Measurements from ENCODE around the gene BCL11A.

BCL11A gene

GRCh38 chr2:60546756-60547420 is 6.6 kb downstream of the BCL11A start:
- peak overlapping the region; percentile 92 for H3K27ac Mint-ChIP-seq
- H3K4me1 Mint-ChIP-seq: peaks cover 47% of the 10 kb centered on the region
- no peaks in the 10 kb centered on the region for H3K9me3 Mint-ChIP-seq
- H3K27me3 Mint-ChIP-seq: no peaks in the 10 kb centered on the region
- DNase-seq (ENCODE audit: low spot score in 2 of 2) (no peak), ATAC-seq (ENCODE audit: low read depth) (no peak)
- H3K36me3 Mint-ChIP-seq: peaks cover 35% of the 10 kb centered on the region
- peak overlapping the region; percentile 100 for H3K4me3 Mint-ChIP-seq

GRCh38 chr2:60544954-60545560 is 8.4 kb downstream of the BCL11A start:
- peak overlapping the region; percentile 92 for H3K27ac Mint-ChIP-seq
- H3K4me1 Mint-ChIP-seq: peaks cover 55% of the 10 kb centered on the region

GRCh38 chr2:60544062-60544461 is 9.4 kb downstream of the BCL11A start:
- Mint-ChIP-seq H3K4me1 (peaks cover 58% of the 10 kb centered on the region), H3K27me3 (no peaks in the 10 kb centered on the region), H3K36me3 (peaks cover 33% of the 10 kb centered on the region), H3K27ac (peak overlapping the region; percentile 92), H3K4me3 (peak overlapping the region; percentile 100), H3K9me3 (no peaks in the 10 kb centered on the region)
- ATAC-seq (ENCODE audit: low read depth): peak; percentile 63
- no peak for DNase-seq (ENCODE audit: low spot score in 2 of 2)

More at GRCh38 chr2:60544954-60545560, 8.4 kb downstream of the BCL11A start:
- DNase-seq (ENCODE audit: low spot score in 2 of 2): no peak
- H3K9me3 Mint-ChIP-seq: no peaks in the 10 kb centered on the region
- H3K4me3 Mint-ChIP-seq: peak overlapping the region; percentile 100
- ATAC-seq (ENCODE audit: low read depth): no peak
- no peaks in the 10 kb centered on the region for H3K27me3 Mint-ChIP-seq
- peaks cover 33% of the 10 kb centered on the region for H3K36me3 Mint-ChIP-seq

GRCh38 chr2:60541056-60541651 is 12.3 kb downstream of the BCL11A start:
- H3K36me3 Mint-ChIP-seq: peaks cover 32% of the 10 kb centered on the region
- no peaks in the 10 kb centered on the region for H3K27me3 Mint-ChIP-seq

GRCh38 chr2:60540074-60540473 is 13.4 kb downstream of the BCL11A start:
- H3K4me1 Mint-ChIP-seq: peaks cover 61% of the 10 kb centered on the region

More at GRCh38 chr2:60541056-60541651, 12.3 kb downstream of the BCL11A start:
- no peak overlapping the region for H3K4me3 Mint-ChIP-seq
- peak overlapping the region; percentile 50 for H3K27ac Mint-ChIP-seq
- ATAC-seq (ENCODE audit: low read depth) (no peak), DNase-seq (ENCODE audit: low spot score in 2 of 2) (no peak)
- peaks cover 61% of the 10 kb centered on the region for H3K4me1 Mint-ChIP-seq
- H3K9me3 Mint-ChIP-seq: no peaks in the 10 kb centered on the region

GRCh38 chr2:60539140-60539539 is 14.3 kb downstream of the BCL11A start:
- Mint-ChIP-seq H3K4me1 (peaks cover 61% of the 10 kb centered on the region), H3K36me3 (peaks cover 23% of the 10 kb centered on the region), H3K9me3 (no peaks in the 10 kb centered on the region), H3K27ac (peak overlapping the region; percentile 78), H3K4me3 (no peak overlapping the region), H3K27me3 (no peaks in the 10 kb centered on the region)
- no peak for DNase-seq (ENCODE audit: low spot score in 2 of 2)
- no peak for ATAC-seq (ENCODE audit: low read depth)

More at GRCh38 chr2:60540074-60540473, 13.4 kb downstream of the BCL11A start:
- no peaks in the 10 kb centered on the region for H3K9me3 Mint-ChIP-seq
- no peak overlapping the region for H3K4me3 Mint-ChIP-seq
- H3K27ac Mint-ChIP-seq: peak overlapping the region; percentile 58
- ATAC-seq (ENCODE audit: low read depth): no peak
- no peak for DNase-seq (ENCODE audit: low spot score in 2 of 2)
- no peaks in the 10 kb centered on the region for H3K27me3 Mint-ChIP-seq
- peaks cover 29% of the 10 kb centered on the region for H3K36me3 Mint-ChIP-seq

- Mint-ChIP-seq H3K27me3 (no peaks in the 10 kb centered on the region), H3K27ac (peak overlapping the region; percentile 78), H3K9me3 (no peaks in the 10 kb centered on the region), H3K4me3 (no peak overlapping the region), H3K36me3 (peaks cover 19% of the 10 kb centered on the region), H3K4me1 (peaks cover 64% of the 10 kb centered on the region)
- no peak for DNase-seq (ENCODE audit: low spot score in 2 of 2)
- no peak for ATAC-seq (ENCODE audit: low read depth)
These were observed 15.4 kb downstream of the BCL11A start for GRCh38 chr2:60538101-60538500.

GRCh38 chr2:60536746-60537145 is 16.7 kb downstream of the BCL11A start:
- H3K4me1 Mint-ChIP-seq: peaks cover 71% of the 10 kb centered on the region
- H3K36me3 Mint-ChIP-seq: peaks cover 26% of the 10 kb centered on the region
- H3K9me3 Mint-ChIP-seq: no peaks in the 10 kb centered on the region
- DNase-seq (ENCODE audit: low spot score in 2 of 2) (no peak), ATAC-seq (ENCODE audit: low read depth) (no peak)
- H3K4me3 Mint-ChIP-seq: peak overlapping the region; percentile 79
- no peaks in the 10 kb centered on the region for H3K27me3 Mint-ChIP-seq
- H3K27ac Mint-ChIP-seq: peak overlapping the region; percentile 92

- ATAC-seq (ENCODE audit: low read depth) (peak; percentile 57), DNase-seq (ENCODE audit: low spot score in 2 of 2) (no peak)
- Mint-ChIP-seq H3K36me3 (peaks cover 29% of the 10 kb centered on the region), H3K9me3 (no peaks in the 10 kb centered on the region), H3K4me1 (peaks cover 77% of the 10 kb centered on the region), H3K4me3 (peak overlapping the region; percentile 79), H3K27ac (peak overlapping the region; percentile 92), H3K27me3 (no peaks in the 10 kb centered on the region)
These were observed 17.7 kb downstream of the BCL11A start for GRCh38 chr2:60535685-60536312.

GRCh38 chr2:60534892-60535684 is 18.4 kb downstream of the BCL11A start:
- Mint-ChIP-seq H3K4me3 (peak overlapping the region; percentile 79), H3K27ac (peak overlapping the region; percentile 92), H3K9me3 (no peaks in the 10 kb centered on the region), H3K4me1 (peaks cover 78% of the 10 kb centered on the region), H3K27me3 (no peaks in the 10 kb centered on the region), H3K36me3 (peaks cover 29% of the 10 kb centered on the region)
- ATAC-seq (ENCODE audit: low read depth) (no peak), DNase-seq (ENCODE audit: low spot score in 2 of 2) (no peak)

- peak overlapping the region; percentile 92 for H3K27ac Mint-ChIP-seq
- ATAC-seq (ENCODE audit: low read depth) (peak; percentile 21), DNase-seq (ENCODE audit: low spot score in 2 of 2) (no peak)
- H3K36me3 Mint-ChIP-seq: peaks cover 30% of the 10 kb centered on the region
- H3K27me3 Mint-ChIP-seq: no peaks in the 10 kb centered on the region
- peaks cover 83% of the 10 kb centered on the region for H3K4me1 Mint-ChIP-seq
- no peaks in the 10 kb centered on the region for H3K9me3 Mint-ChIP-seq
- peak overlapping the region; percentile 79 for H3K4me3 Mint-ChIP-seq
These were observed 19.3 kb downstream of the BCL11A start for GRCh38 chr2:60534052-60534685.

- ATAC-seq (ENCODE audit: low read depth): no peak
- Mint-ChIP-seq H3K36me3 (peaks cover 33% of the 10 kb centered on the region), H3K27ac (peak overlapping the region; percentile 92), H3K27me3 (no peaks in the 10 kb centered on the region), H3K4me1 (peaks cover 85% of the 10 kb centered on the region), H3K4me3 (peak overlapping the region; percentile 79), H3K9me3 (no peaks in the 10 kb centered on the region)
- DNase-seq (ENCODE audit: low spot score in 2 of 2): no peak
These were observed 20.1 kb downstream of the BCL11A start for GRCh38 chr2:60533101-60534051.
